Activated T-helper 2 cell treated with anti-CD3 and anti-CD28 coated beads, Interferon-gamma antibody, Interleukin-2, Interleukin-4, amounts not matched to agents 10 μg/mL and 5 μg/mL and 100 μg/mL, durations not matched to agents 14 hours and 24 hours and 36 hours (primary cell): ENCODE measurements around the gene USP2. TPM values are rescaled to one million over a fixed set of nuclear protein-coding genes. Genes with fewer than 3 reads are reported as not detected.
"Not testable (repeated sequence)": the region's sequence is repeated elsewhere in the genome, so short reads cannot be mapped to it uniquely, and the experiment has no call there.

Source experiments
- DNase-seq: peaks from one replicate; pipeline ENCODE4 v3.0.0; 2021; ENCODE audit warnings: low spot score
- H3K27ac Mint-ChIP-seq: one replicate; pipeline ENCODE4 v1.8.0; 2021; ENCODE audit warnings: mixed read lengths
- H3K27me3 Mint-ChIP-seq: one replicate; pipeline ENCODE4 v1.8.0; 2021; ENCODE audit warnings: low read depth, mixed read lengths
- H3K36me3 Mint-ChIP-seq: one replicate; pipeline ENCODE4 v1.8.0; 2021; ENCODE audit warnings: low read depth, mixed read lengths
- H3K4me1 Mint-ChIP-seq: one replicate; pipeline ENCODE4 v1.8.0; 2021; ENCODE audit warnings: low read depth, mixed read lengths
- H3K4me3 Mint-ChIP-seq: one replicate; pipeline ENCODE4 v1.8.0; 2021; ENCODE audit warnings: low read depth, mild to moderate bottlenecking, moderate library complexity, mixed read lengths
- H3K9me3 Mint-ChIP-seq: one replicate; pipeline ENCODE4 v1.8.0; 2021; ENCODE audit warnings: mixed read lengths
- intact Hi-C: fragments of 100-400 bp; cut with micrococcal nuclease; formaldehyde crosslinking; loops from one replicate; pipeline ENCODE4 v1.15.1; 2023
- total RNA-seq: library from RNA; stranded (reverse); gene quantifications from 2 replicates; pipeline ENCODE4 v1.2.3, GENCODE V29; 2022

USP2 gene
- total RNA-seq, 1 donor from 2014 or later = 1.0 TPM

DNA sequence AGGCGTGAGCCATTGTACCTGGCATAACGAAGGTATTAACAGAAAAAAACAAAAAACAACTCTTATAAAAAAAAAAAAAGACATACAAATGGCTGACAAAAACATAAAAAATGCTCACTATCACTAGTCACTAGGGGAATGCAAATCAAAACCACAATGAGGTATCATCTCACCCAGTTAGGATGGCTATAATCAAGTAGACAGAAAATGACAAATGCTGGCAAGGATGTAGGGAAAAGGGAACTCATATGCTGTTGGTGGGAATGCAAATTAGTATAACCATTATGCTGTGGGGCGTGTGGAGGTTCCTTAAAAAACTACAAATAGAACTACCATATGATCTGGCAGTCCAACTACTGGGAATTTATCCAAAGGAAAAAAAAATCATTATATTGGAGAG is 24.5 kb upstream of the USP2 start:
- Mint-ChIP-seq H3K9me3 (peaks cover 7% of the 10 kb centered on the region), H3K4me1 (peaks cover 1% of the 10 kb centered on the region), H3K4me3 (no peak overlapping the region), H3K36me3 (no peaks in the 10 kb centered on the region), H3K27me3 (peaks cover 5% of the 10 kb centered on the region), H3K27ac (no peak overlapping the region)
- DNase-seq = no peak
- intact Hi-C loops = no loop called here

DNA sequence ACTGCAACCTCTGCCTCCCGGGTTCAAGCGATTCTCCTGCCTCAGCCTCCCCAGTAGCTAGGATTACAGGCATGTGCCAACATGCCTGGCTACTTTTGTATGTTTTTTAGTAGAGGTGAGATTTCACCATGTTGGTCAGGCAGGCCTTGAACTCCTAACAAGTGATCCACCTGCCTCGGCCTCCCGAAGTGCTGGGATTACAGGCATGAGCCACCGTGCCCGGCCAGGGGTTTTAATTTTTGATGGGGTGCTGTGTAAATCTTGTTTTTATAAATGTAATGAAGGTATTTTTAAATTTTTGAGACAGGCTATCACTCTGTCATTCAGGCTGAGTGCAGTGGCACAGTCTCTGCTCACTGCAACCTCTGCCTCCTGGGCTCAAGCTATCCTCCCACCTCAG is 24.0 kb upstream of the USP2 start:
- H3K36me3 Mint-ChIP-seq, H3K27me3 Mint-ChIP-seq, H3K4me1 Mint-ChIP-seq, intact Hi-C loops, H3K4me3 Mint-ChIP-seq, H3K27ac Mint-ChIP-seq, DNase-seq, H3K9me3 Mint-ChIP-seq: not testable (repeated sequence)

DNA sequence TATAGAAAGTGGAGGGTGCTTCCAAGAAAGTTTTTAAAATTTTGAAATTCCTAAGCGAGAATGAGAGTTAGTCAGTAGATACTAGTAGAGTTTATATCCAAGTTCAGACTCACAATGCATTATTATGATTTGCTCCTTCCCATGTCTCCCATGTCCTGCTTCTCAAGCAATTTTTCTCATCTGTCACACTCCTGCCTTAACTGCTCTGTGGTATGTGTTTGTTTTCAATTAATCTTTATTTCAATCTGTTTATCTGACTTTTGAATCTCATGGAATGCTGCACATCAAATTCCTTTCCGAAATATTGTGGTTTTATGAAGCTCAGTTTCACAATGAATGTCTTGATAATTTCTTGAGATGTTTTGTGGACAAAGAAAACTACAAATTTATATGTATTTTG is 23.4 kb upstream of the USP2 start:
- H3K9me3 Mint-ChIP-seq = peaks cover 13% of the 10 kb centered on the region
- H3K36me3 Mint-ChIP-seq = no peaks in the 10 kb centered on the region
- H3K27me3 Mint-ChIP-seq = peaks cover 5% of the 10 kb centered on the region
- peaks cover 1% of the 10 kb centered on the region for H3K4me1 Mint-ChIP-seq
- no peak for DNase-seq
- intact Hi-C loops = no loop called here
- no peak overlapping the region for H3K4me3 Mint-ChIP-seq
- no peak overlapping the region for H3K27ac Mint-ChIP-seq

DNA sequence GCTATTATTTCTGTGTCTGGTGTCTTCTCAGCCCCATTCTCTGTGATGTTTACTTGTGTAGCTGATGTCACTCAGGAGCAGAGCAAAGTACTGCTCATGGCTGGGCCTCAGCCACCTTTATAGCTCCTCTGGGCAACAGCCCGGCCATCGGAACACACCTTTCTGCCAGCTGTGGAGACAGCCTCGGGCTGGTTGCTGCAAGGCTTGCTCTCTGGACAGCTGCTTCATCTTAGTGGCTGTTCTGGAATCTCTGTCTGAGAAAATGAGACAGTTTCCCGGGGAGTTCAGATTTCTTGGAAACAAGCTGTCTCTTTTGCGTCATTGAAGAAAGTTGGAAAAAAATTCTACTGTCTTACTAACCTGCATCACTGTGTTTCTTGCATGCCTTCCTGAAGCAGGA is 21.5 kb upstream of the USP2 start:
- Mint-ChIP-seq H3K36me3 (peaks cover 1% of the 10 kb centered on the region), H3K27ac (no peak overlapping the region), H3K9me3 (peaks cover 29% of the 10 kb centered on the region), H3K27me3 (peaks cover 11% of the 10 kb centered on the region), H3K4me1 (peaks cover 1% of the 10 kb centered on the region), H3K4me3 (no peak overlapping the region)
- DNase-seq = no peak
- intact Hi-C loops = no loop called here

DNA sequence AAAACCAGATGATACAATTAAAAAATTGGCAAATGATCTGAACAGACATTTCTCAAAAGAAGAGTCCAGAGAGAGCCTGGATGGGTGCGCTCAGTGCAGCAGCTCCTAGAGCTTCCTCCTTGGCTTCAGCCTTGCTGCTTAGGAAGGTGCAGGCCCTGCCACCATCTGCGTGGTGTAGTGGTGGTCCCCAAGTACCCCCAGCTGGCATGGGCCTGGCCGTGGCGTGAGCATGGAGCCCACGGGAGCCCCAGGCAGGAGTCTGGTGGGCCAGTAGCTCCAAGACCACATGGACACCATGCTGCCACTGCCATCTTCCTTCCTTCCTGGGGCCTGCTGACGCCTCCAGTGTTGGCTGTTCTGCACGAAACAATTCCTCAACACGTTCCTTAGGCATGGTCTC is 21.0 kb upstream of the USP2 start:
- no peak for DNase-seq
- intact Hi-C loops = no loop called here
- Mint-ChIP-seq H3K4me3 (no peak overlapping the region), H3K36me3 (peaks cover 6% of the 10 kb centered on the region), H3K9me3 (peaks cover 34% of the 10 kb centered on the region), H3K27me3 (peaks cover 14% of the 10 kb centered on the region), H3K27ac (no peak overlapping the region), H3K4me1 (peaks cover 1% of the 10 kb centered on the region)

DNA sequence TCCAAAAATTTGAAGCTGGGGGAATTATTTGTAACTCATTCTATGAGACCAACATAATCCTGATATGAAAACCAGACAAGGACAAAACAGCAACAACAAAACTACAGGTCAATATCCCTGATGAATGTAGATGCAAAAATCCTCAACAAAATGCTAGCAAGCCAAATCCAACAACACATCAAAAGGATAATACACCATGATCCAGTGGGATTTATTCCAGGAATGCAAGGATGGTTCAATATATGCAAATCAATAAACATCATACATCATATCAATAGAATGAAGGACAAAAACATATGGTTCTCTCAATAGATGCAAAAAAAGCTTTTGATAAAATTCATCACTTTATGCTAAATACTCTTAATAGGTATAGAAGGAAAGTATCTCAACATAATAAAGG is 19.4 kb upstream of the USP2 start:
- intact Hi-C loops = no loop called here
- Mint-ChIP-seq H3K27ac (no peak overlapping the region), H3K36me3 (peaks cover 6% of the 10 kb centered on the region)

DNA sequence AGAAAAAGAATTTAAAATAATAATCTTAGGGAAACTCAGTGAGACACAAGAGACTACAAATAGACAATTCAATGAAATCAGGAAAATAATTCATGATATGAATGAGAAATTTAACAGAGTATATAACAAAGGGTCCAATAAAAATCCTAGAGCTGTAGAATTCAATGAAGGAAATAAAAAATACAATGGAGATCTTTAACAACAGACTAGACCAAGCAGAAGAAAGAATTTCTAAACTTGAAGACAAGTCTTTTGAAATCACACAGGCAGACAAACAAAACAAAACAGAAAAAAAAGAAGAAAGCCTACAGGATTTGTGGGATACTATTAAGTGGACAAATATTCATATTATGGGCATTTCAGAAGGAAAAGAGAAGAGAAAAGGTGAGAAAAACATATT is 16.2 kb upstream of the USP2 start:
- H3K27me3 Mint-ChIP-seq = peaks cover 30% of the 10 kb centered on the region
- no peak overlapping the region for H3K27ac Mint-ChIP-seq
- intact Hi-C loops = no loop called here

More for the DNA sequence above, 19.4 kb upstream of the USP2 start:
- DNase-seq = no peak
- Mint-ChIP-seq H3K4me3 (no peak overlapping the region), H3K27me3 (peaks cover 16% of the 10 kb centered on the region), H3K4me1 (no peaks in the 10 kb centered on the region), H3K9me3 (peaks cover 38% of the 10 kb centered on the region)

DNA sequence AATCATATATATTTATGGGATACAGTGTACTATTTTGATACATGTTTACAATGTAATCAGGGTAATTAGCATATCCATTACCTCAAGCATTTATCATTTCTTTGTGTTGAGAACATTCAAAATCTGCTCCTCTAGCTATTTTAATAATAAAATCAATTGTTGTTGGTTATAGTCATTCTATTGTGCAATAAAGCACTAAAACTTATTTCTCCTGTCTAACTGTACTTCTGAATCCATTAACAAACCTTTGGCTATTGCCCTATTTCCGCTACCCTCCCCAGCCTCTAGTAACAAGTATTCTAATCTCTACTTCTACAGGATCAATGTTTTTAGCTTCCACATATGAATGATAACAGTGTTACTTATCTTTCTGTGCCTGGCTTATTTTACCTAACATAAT is 15.3 kb upstream of the USP2 start:
- Mint-ChIP-seq H3K27me3 (peaks cover 29% of the 10 kb centered on the region), H3K9me3 (peaks cover 38% of the 10 kb centered on the region), H3K4me1 (no peaks in the 10 kb centered on the region), H3K27ac (no peak overlapping the region), H3K4me3 (no peak overlapping the region), H3K36me3 (peaks cover 6% of the 10 kb centered on the region)
- DNase-seq = no peak
- intact Hi-C loops = no loop called here

More for the DNA sequence above, 16.2 kb upstream of the USP2 start:
- peaks cover 38% of the 10 kb centered on the region for H3K9me3 Mint-ChIP-seq
- no peak for DNase-seq
- no peak overlapping the region for H3K4me3 Mint-ChIP-seq
- H3K36me3 Mint-ChIP-seq = peaks cover 6% of the 10 kb centered on the region
- no peaks in the 10 kb centered on the region for H3K4me1 Mint-ChIP-seq

DNA sequence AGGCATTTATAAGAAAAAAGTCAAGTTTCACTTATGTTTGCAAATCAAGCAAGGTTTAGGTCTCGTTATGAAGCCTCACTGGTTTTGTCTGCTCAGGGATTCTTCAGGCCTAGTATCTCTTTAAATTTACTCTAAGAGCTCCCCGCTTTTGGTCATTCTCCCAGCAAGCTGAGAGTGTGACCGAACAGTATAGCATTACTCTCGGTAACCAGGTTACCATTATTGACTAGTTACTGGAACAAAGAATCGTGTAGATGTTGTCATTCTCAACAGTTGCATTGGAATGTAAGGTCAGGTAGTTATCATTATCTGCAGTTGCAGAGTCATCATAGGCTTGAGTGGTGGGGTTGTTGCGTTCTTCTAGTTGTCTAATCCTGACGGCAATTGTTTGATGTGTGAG is 9.8 kb upstream of the USP2 start:
- peaks cover 23% of the 10 kb centered on the region for H3K27me3 Mint-ChIP-seq

DNA sequence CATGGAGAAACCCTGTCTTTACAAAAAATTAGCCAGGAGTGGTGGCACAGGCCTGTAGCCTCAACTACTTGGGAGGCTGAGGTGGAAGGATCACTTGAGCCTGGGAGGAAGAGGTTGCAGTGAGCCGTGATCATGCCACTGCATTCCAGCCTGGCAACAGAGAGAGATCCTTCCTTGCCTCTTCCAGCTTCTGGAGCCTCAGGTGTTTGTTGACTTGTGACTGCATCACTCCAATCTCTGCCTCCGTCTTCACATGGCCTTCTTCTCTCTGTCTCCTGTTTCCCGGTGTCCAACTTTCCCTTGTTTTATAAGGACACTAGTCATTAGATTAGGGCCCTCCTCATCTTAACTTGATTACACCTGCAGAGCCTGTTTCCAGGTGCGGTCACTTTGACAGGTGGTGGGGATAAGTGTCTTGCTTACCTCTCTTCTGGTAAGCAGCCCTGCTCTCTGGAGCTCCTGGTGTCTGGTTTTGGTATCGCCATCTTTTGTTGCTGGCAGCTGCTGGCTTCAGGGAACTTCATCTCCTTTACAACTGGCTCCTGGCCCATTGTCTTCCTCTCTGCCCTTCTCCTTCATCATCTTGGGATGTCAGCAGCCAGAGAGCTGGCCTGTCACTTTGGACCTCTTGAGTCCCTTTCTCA is 8.2 kb upstream of the USP2 start:
- H3K9me3 Mint-ChIP-seq = no peaks in the 10 kb centered on the region
- H3K27me3 Mint-ChIP-seq = peaks cover 20% of the 10 kb centered on the region
- H3K27ac Mint-ChIP-seq = no peak overlapping the region
- no peak overlapping the region for H3K4me3 Mint-ChIP-seq
- H3K4me1 Mint-ChIP-seq = no peaks in the 10 kb centered on the region
- intact Hi-C loops = no loop called here
- DNase-seq = no peak
- no peaks in the 10 kb centered on the region for H3K36me3 Mint-ChIP-seq

More for the DNA sequence above, 9.8 kb upstream of the USP2 start:
- DNase-seq = no peak
- no peak overlapping the region for H3K27ac Mint-ChIP-seq
- no peaks in the 10 kb centered on the region for H3K9me3 Mint-ChIP-seq
- no peaks in the 10 kb centered on the region for H3K36me3 Mint-ChIP-seq
- intact Hi-C loops = no loop called here
- H3K4me1 Mint-ChIP-seq = no peaks in the 10 kb centered on the region
- H3K4me3 Mint-ChIP-seq = no peak overlapping the region

DNA sequence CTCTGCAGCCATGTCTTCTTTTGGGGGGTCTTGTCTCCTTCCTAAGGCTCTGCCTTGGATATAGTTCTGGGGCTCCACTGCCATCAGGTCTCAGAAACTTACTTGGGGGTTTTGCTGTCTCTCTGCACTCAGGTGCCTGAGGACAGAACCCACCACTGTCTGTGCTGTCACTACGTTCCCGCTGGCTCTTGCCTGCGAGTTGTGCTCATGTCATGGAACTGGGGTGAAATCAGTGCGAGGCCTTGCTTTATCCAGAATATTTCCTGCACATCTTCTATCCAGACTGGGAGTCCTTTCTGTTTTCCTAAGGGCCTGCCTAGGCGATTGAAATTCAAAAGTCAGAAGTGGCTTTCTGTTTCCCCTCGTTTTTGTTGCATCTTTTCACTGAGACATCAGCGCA is 6.6 kb upstream of the USP2 start:
- H3K36me3 Mint-ChIP-seq = no peaks in the 10 kb centered on the region
- peaks cover 12% of the 10 kb centered on the region for H3K27me3 Mint-ChIP-seq
- H3K4me3 Mint-ChIP-seq = no peak overlapping the region
- intact Hi-C loops = no loop called here
- no peak overlapping the region for H3K27ac Mint-ChIP-seq
- DNase-seq = no peak
- no peaks in the 10 kb centered on the region for H3K4me1 Mint-ChIP-seq
- no peaks in the 10 kb centered on the region for H3K9me3 Mint-ChIP-seq

DNA sequence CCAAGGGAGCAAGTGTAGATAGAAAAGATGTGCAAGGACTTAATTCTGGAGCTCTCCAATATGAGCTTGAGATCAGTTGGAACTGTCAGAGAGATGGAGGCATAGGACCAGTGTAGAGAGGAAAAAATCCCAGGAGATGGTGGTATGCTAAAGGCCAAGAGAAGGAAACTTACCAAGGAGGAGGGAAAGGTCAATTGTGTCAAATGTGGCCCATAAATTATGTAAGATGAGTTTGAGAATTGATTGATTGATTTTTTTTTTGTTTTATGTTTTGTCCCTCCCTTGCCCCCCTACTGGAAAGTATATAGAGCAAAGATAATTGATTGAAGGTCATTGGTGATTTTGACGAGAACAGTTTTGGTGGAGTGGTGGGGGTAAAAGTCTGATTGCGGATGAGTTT is 2.8 kb upstream of the USP2 start:
- peaks cover 12% of the 10 kb centered on the region for H3K4me1 Mint-ChIP-seq
- no peaks in the 10 kb centered on the region for H3K36me3 Mint-ChIP-seq
- H3K27me3 Mint-ChIP-seq = peaks cover 6% of the 10 kb centered on the region
- H3K9me3 Mint-ChIP-seq = no peaks in the 10 kb centered on the region
- H3K27ac Mint-ChIP-seq = no peak overlapping the region
- no peak overlapping the region for H3K4me3 Mint-ChIP-seq
- DNase-seq = no peak
- intact Hi-C loops = no loop called here

DNA sequence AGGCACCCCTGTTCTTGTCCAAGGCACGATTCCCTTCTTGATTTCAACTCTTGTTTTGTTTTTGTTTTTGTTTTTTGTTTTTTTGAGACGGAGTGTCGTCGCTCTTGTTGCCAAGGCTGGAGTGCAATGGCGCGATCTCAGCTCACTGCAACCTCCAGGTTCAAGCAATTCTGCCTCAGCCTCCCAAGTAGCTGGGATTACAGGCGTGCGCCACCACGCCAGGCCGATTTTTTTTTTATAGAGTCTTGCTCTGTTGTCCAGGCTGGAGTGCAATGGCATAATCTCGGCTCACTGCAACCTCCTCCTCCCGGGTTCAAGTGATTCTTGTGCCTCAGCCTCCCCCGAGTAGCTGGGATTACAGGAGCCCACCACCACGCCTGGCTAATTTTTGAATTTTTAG is 1.0 kb upstream of the USP2 start:
- DNase-seq, H3K36me3 Mint-ChIP-seq, H3K4me3 Mint-ChIP-seq, H3K27ac Mint-ChIP-seq, intact Hi-C loops, H3K27me3 Mint-ChIP-seq, H3K9me3 Mint-ChIP-seq: not testable (repeated sequence)
- H3K4me1 Mint-ChIP-seq = peaks cover 12% of the 10 kb centered on the region

DNA sequence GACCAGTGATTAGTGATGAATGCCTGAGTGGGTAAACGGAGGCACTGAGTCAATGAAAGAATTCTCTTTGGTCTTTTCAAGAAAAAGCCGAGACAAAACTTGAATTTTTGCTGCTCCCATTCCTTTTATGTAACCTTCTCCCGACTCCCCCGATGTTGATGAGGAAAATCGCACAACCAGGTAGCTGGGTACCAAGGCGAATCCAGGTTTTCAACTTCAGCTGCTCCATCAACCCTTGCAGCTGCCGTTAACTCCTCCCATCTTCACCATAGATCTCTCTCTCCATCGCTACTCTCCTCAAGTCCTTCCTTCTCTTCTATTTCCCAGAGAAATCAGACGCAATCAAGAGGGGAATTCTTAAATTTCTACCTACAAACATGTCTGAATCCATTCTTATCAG is 611 bp upstream of the USP2 start:
- no peak overlapping the region for H3K4me3 Mint-ChIP-seq
- H3K4me1 Mint-ChIP-seq = peaks cover 12% of the 10 kb centered on the region
- intact Hi-C loops = no loop called here
- peaks cover 3% of the 10 kb centered on the region for H3K27me3 Mint-ChIP-seq
- H3K27ac Mint-ChIP-seq = no peak overlapping the region
- H3K36me3 Mint-ChIP-seq = no peaks in the 10 kb centered on the region
- DNase-seq = no peak
- H3K9me3 Mint-ChIP-seq = no peaks in the 10 kb centered on the region
